ENCODE results near the gene DCST2. TPM values are rescaled to one million over a fixed set of nuclear protein-coding genes. Genes with fewer than 3 reads are reported as not detected.

DCST2 gene
- total RNA-seq, 1 experiment from 2014 or later = 0.21 TPM

- ChIA-PET POLR2A (ENCODE audit: low non-redundant PET) (no interaction called here), CTCF (interaction anchor here (0.9 to 1.2 kb wide), 2 partner anchors 21 to 23 kb away, joined by 3 to 4 read pairs; no protein-coding TSS in a partner anchor)
- no peak for TF ChIP-seq EZH2 (IDR thresholded peaks at IDR 0.05; ENCODE audit: borderline replicate concordance, low read depth, low read length, poor library complexity, severe bottlenecking)
- TF ChIP-seq, protein P1, sequence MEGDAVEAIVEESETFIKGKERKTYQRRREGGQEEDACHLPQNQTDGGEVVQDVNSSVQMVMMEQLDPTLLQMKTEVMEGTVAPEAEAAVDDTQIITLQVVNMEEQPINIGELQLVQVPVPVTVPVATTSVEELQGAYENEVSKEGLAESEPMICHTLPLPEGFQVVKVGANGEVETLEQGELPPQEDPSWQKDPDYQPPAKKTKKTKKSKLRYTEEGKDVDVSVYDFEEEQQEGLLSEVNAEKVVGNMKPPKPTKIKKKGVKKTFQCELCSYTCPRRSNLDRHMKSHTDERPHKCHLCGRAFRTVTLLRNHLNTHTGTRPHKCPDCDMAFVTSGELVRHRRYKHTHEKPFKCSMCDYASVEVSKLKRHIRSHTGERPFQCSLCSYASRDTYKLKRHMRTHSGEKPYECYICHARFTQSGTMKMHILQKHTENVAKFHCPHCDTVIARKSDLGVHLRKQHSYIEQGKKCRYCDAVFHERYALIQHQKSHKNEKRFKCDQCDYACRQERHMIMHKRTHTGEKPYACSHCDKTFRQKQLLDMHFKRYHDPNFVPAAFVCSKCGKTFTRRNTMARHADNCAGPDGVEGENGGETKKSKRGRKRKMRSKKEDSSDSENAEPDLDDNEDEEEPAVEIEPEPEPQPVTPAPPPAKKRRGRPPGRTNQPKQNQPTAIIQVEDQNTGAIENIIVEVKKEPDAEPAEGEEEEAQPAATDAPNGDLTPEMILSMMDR (conservative IDR thresholded peaks at IDR 0.05; ENCODE audit: low read depth, low read length) = no peak
- no peak for DNase-seq (ENCODE audit: low spot score)
- Histone ChIP-seq H3K4me1 (ENCODE audit: insufficient read depth, low read length, poor library complexity, severe bottlenecking) (no peaks in the 10 kb centered on the region), H3K27me3 (replicated peaks; ENCODE audit: insufficient read depth, low read depth, low read length, poor library complexity) (no peaks in the 10 kb centered on the region), H3K9me3 (ENCODE audit: low read depth, low read length, poor library complexity, severe bottlenecking) (no peaks in the 10 kb centered on the region), H3K4me3 (ENCODE audit: low read depth, low read length, poor library complexity, severe bottlenecking) (no peak overlapping the region), H3K36me3 (ENCODE audit: insufficient read depth, low read length, poor library complexity, severe bottlenecking) (peaks cover 14% of the 10 kb centered on the region), H3K27ac (ENCODE audit: low read depth, low read length, poor library complexity, severe bottlenecking) (peak overlapping the region; percentile 63)
- intact Hi-C loops (cut with micrococcal nuclease; ENCODE audit: unreplicated experiment) = no loop called here
- no TSS peak for BruUV-seq (replicated peaks)
Observed at GRCh38 chr1:154994269-154994587, 39.4 kb downstream of the DCST2 start.

GRCh38 chr1:154993572-154994268 lies 39.9 kb downstream of the DCST2 start, which contains the start of gene LENEP:
LENEP (plus strand) TSS chr1:154993586; CDS start chr1:154993608, 22 bp downstream.
- no peak within 1 kb of the TSS for H3K4me3 ChIP-seq (ENCODE audit: low read depth, low read length, poor library complexity, severe bottlenecking)
- no peaks in the 10 kb centered on the region for H3K4me1 ChIP-seq (ENCODE audit: insufficient read depth, low read length, poor library complexity, severe bottlenecking)
- H3K27me3 ChIP-seq (replicated peaks; ENCODE audit: insufficient read depth, low read depth, low read length, poor library complexity) = no peaks in the 10 kb centered on the region
- DNase-seq (ENCODE audit: low spot score) = no peak
- TF ChIP-seq, protein P1 (conservative IDR thresholded peaks at IDR 0.05; ENCODE audit: low read depth, low read length) = no peak
- no peak for TF ChIP-seq EZH2 (IDR thresholded peaks at IDR 0.05; ENCODE audit: borderline replicate concordance, low read depth, low read length, poor library complexity, severe bottlenecking)
- POLR2A ChIA-PET (ENCODE audit: low non-redundant PET) = interaction anchor here (0.5 kb wide), 1 partner anchor 17 kb away, joined by 4 read pairs; no protein-coding TSS in a partner anchor
- CTCF ChIA-PET = interaction anchor here (0.9 to 1.1 kb wide), 2 partner anchors 24 kb away, joined by 3 read pairs; no protein-coding TSS in a partner anchor
- intact Hi-C loops (cut with micrococcal nuclease; ENCODE audit: unreplicated experiment) = no loop called here
- H3K9me3 ChIP-seq (ENCODE audit: low read depth, low read length, poor library complexity, severe bottlenecking) = no peaks in the 10 kb centered on the region
- BruUV-seq (replicated peaks) = no TSS peak
- peak within 1 kb of the TSS; percentile 63 for H3K27ac ChIP-seq (ENCODE audit: low read depth, low read length, poor library complexity, severe bottlenecking)
- peaks cover 19% of the 10 kb centered on the region for H3K36me3 ChIP-seq (ENCODE audit: insufficient read depth, low read length, poor library complexity, severe bottlenecking)

DNA sequence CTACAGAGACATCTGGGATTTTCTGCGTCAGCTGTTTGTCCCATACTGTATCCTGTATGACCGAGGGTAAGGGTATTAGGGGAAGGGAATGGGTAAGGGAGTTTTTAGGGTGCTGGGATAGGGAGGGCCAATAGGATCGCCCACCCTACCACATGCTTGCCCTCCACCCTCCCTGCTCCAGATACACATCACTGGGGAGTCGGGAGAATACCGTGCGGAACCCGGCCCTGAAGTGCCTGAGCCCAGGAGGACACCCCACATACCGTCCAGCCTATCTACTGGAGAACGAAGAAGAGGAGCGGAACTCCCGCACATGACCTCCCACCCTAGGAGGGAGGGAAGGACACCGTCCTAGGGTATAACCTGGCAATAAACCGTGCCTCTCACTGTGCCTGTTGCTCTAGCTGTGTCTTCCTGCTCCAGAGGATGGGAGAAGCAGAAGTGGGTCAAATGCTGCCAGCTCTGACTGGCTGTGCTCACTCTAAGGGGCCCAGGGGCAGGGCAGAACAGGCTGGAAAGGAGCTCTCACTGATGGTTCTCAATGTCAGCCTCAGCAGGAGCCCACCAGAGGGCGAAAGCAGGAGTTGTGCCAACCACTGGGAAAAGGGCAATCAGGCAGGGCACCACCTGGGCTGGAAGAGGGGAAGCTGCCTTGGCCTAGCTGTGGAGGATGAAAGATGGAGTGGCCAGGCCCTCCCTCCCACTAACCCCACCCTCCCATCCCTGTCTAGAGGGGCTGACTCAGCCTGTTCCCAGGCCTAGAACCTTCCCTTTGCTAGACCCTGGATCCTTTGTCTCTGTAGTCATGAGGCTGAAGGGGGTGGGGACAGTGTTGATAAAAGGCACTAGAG lies 40.6 kb downstream of the DCST2 start:
- no peak for DNase-seq (ENCODE audit: low spot score)
- H3K9me3 ChIP-seq (ENCODE audit: low read depth, low read length, poor library complexity, severe bottlenecking) = no peaks in the 10 kb centered on the region
- H3K36me3 ChIP-seq (ENCODE audit: insufficient read depth, low read length, poor library complexity, severe bottlenecking) = peaks cover 26% of the 10 kb centered on the region
- H3K27ac ChIP-seq (ENCODE audit: low read depth, low read length, poor library complexity, severe bottlenecking) = no peak overlapping the region
- TF ChIP-seq, protein P1 (conservative IDR thresholded peaks at IDR 0.05; ENCODE audit: low read depth, low read length) = 0 out of 2 replicates have a peak, but pooled peaks have one; percentile 29
- no peak for TF ChIP-seq EZH2 (IDR thresholded peaks at IDR 0.05; ENCODE audit: borderline replicate concordance, low read depth, low read length, poor library complexity, severe bottlenecking)
- no peak overlapping the region for H3K4me3 ChIP-seq (ENCODE audit: low read depth, low read length, poor library complexity, severe bottlenecking)
- no peaks in the 10 kb centered on the region for H3K27me3 ChIP-seq (replicated peaks; ENCODE audit: insufficient read depth, low read depth, low read length, poor library complexity)
- no TSS peak for BruUV-seq (replicated peaks)
- POLR2A ChIA-PET (ENCODE audit: low non-redundant PET) = interaction anchor here (0.5 kb wide), 1 partner anchor 18 kb away, joined by 4 read pairs; no protein-coding TSS in a partner anchor
- H3K4me1 ChIP-seq (ENCODE audit: insufficient read depth, low read length, poor library complexity, severe bottlenecking) = no peaks in the 10 kb centered on the region
- intact Hi-C loops (cut with micrococcal nuclease; ENCODE audit: unreplicated experiment) = no loop called here
- CTCF ChIA-PET = interaction anchor here (0.6 to 1.1 kb wide), 3 partner anchors 24 to 97 kb away, joined by 3 to 9 read pairs (median 8); no protein-coding TSS in a partner anchor
